Measurements from ENCODE around the gene MTTP.

- TF ChIP-seq TAF1 (IDR thresholded peaks at IDR 0.05; ENCODE audit: low read depth) (no peak), CEBPB (IDR thresholded peaks at IDR 0.05) (no peak), RAD21 (IDR thresholded peaks at IDR 0.05; ENCODE audit: low read depth) (no peak), TEAD4 (IDR thresholded peaks at IDR 0.05) (no peak), EP300 (IDR thresholded peaks at IDR 0.05; ENCODE audit: borderline replicate concordance) (no peak), YY1 (IDR thresholded peaks at IDR 0.05; ENCODE audit: low read depth) (no peak)
Observed at GRCh38 chr4:99645036-99645435, 70.4 kb downstream of the MTTP start.
